Chondrocyte (in vitro differentiated cells): ENCODE measurements around the gene AJAP1. TPM values are rescaled to one million over a fixed set of nuclear protein-coding genes. Genes with fewer than 3 reads are reported as not detected.

ENCODE experiments used
- DNase-seq: peaks from one replicate; pipeline ENCODE4 v3.0.0; 2021; ENCODE audit warnings: mixed read lengths, low spot score
- H3K27ac Mint-ChIP-seq: one replicate; pipeline ENCODE4 v1.8.0; 2021; ENCODE audit warnings: mild to moderate bottlenecking, moderate library complexity, mixed read lengths; ENCODE audit not compliant: unreplicated experiment
- H3K27me3 Mint-ChIP-seq: 2 replicates; pipeline ENCODE4 v1.8.0; 2021; ENCODE audit warnings: low read depth, mixed read lengths
- H3K36me3 Mint-ChIP-seq: 2 replicates; pipeline ENCODE4 v1.8.0; 2021; ENCODE audit warnings: low read depth, mixed read lengths
- H3K4me1 Mint-ChIP-seq: 2 replicates; pipeline ENCODE4 v1.8.0; 2021; ENCODE audit warnings: low read depth, mild to moderate bottlenecking, mixed read lengths
- H3K4me3 Mint-ChIP-seq: one replicate; pipeline ENCODE4 v1.8.0; 2021; ENCODE audit warnings: mild to moderate bottlenecking, moderate library complexity, mixed read lengths; ENCODE audit not compliant: unreplicated experiment
- H3K9me3 Mint-ChIP-seq: 2 replicates; pipeline ENCODE4 v1.8.0; 2021; ENCODE audit warnings: low read depth, mixed read lengths
- total RNA-seq: library from RNA; stranded (reverse); gene quantifications from 3 replicates; pipeline ENCODE4 v1.2.1, GENCODE V29; 2021
- TF ChIP-seq, protein P1 (sequence below): fragments of 200-600 bp; sonication (generic); IDR thresholded peaks from 2 replicates; pipeline ENCODE4 v1.5.0; 2021; ENCODE audit warnings: antibody characterized with exemption, mild to moderate bottlenecking, moderate library complexity

AJAP1 gene
- total RNA-seq, 1 donor from 2014 or later: not detected

- peaks cover 18% of the 10 kb centered on the region for H3K9me3 Mint-ChIP-seq
- peaks cover 15% of the 10 kb centered on the region for H3K4me1 Mint-ChIP-seq
- TF ChIP-seq, protein P1, sequence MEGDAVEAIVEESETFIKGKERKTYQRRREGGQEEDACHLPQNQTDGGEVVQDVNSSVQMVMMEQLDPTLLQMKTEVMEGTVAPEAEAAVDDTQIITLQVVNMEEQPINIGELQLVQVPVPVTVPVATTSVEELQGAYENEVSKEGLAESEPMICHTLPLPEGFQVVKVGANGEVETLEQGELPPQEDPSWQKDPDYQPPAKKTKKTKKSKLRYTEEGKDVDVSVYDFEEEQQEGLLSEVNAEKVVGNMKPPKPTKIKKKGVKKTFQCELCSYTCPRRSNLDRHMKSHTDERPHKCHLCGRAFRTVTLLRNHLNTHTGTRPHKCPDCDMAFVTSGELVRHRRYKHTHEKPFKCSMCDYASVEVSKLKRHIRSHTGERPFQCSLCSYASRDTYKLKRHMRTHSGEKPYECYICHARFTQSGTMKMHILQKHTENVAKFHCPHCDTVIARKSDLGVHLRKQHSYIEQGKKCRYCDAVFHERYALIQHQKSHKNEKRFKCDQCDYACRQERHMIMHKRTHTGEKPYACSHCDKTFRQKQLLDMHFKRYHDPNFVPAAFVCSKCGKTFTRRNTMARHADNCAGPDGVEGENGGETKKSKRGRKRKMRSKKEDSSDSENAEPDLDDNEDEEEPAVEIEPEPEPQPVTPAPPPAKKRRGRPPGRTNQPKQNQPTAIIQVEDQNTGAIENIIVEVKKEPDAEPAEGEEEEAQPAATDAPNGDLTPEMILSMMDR: no peak
- no peaks in the 10 kb centered on the region for H3K36me3 Mint-ChIP-seq
- no peak overlapping the region for H3K27ac Mint-ChIP-seq
- H3K27me3 Mint-ChIP-seq: no peaks in the 10 kb centered on the region
- DNase-seq: no peak
- no peak overlapping the region for H3K4me3 Mint-ChIP-seq
Observed at GRCh38 chr1:4696161-4696745, 41.8 kb downstream of the AJAP1 start.

GRCh38 chr1:4696753-4697152, 42.3 kb downstream of the AJAP1 start:
- DNase-seq: no peak
- peaks cover 18% of the 10 kb centered on the region for H3K9me3 Mint-ChIP-seq
- no peaks in the 10 kb centered on the region for H3K36me3 Mint-ChIP-seq
- no peak overlapping the region for H3K4me3 Mint-ChIP-seq
- peaks cover 15% of the 10 kb centered on the region for H3K4me1 Mint-ChIP-seq
- TF ChIP-seq, protein P1: no peak
- no peak overlapping the region for H3K27ac Mint-ChIP-seq
- no peaks in the 10 kb centered on the region for H3K27me3 Mint-ChIP-seq

- no peak for DNase-seq
- no peaks in the 10 kb centered on the region for H3K36me3 Mint-ChIP-seq
- H3K27ac Mint-ChIP-seq: no peak overlapping the region
- TF ChIP-seq, protein P1: no peak
- no peak overlapping the region for H3K4me3 Mint-ChIP-seq
- H3K4me1 Mint-ChIP-seq: peaks cover 15% of the 10 kb centered on the region
- H3K9me3 Mint-ChIP-seq: peaks cover 18% of the 10 kb centered on the region
- H3K27me3 Mint-ChIP-seq: no peaks in the 10 kb centered on the region
Observed at GRCh38 chr1:4697801-4698200, 43.4 kb downstream of the AJAP1 start.

GRCh38 chr1:4698911-4699310, 44.5 kb downstream of the AJAP1 start:
- DNase-seq: no peak
- Mint-ChIP-seq H3K27ac (no peak overlapping the region), H3K9me3 (peaks cover 24% of the 10 kb centered on the region), H3K4me3 (no peak overlapping the region), H3K4me1 (peaks cover 15% of the 10 kb centered on the region), H3K27me3 (no peaks in the 10 kb centered on the region), H3K36me3 (no peaks in the 10 kb centered on the region)
- TF ChIP-seq, protein P1: no peak

DNA sequence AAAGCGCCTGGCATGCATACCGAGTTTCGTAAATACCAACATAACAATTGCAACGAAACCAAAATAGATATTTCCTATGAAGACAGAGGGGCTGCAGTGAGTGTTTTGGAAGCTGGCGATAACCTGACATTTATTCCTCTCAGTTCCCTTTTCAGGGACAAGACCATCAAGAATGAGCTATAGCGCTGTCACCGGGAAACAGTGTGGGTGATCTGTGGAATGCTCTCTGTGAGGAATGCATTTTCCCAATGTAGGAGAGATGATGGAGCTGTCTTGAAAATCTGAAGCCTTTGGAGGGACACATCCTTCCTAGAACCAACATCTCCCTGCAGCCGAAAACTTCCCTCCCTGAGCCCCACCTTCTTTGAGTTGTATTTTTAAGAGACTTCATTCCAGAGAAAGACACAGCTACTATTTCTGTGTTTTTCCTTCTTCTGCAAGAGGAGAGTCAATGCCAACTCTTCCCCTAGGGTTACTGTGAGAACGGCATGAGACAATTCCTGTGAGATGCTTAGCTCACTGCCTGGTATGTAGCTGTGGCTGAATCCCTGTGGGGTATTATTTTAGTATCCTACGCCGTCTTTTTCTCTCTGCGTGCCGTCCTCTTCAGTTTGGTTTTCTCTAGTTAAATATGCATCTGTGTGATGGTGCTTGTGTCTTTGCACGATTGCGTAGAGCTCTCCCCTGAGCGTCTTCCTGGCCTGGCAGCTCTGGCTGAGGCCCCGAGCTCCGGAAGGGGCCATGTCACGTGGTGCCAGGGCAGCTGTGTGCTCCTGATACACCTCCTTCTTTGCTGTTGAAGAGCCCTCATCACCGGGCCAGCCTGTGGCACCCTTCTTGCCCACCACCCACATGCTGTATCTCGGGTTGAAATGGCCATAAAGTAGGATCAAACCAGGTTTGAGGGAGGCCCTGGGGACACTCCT, 45.2 kb downstream of the AJAP1 start:
- Mint-ChIP-seq H3K4me1 (peaks cover 15% of the 10 kb centered on the region), H3K9me3 (peaks cover 20% of the 10 kb centered on the region), H3K4me3 (no peak overlapping the region), H3K27ac (peak overlapping the region; percentile 78), H3K36me3 (no peaks in the 10 kb centered on the region), H3K27me3 (no peaks in the 10 kb centered on the region)
- TF ChIP-seq, protein P1: no peak
- no peak for DNase-seq
